Stimulated activated CD4-positive, alpha-beta T cell treated with anti-CD3 and anti-CD28 coated beads, Interleukin-4, amount 100 ng/mL, for 24 hours (primary cell): Measurements from ENCODE around the gene PTPRN2.

ENCODE experiments used
- DNase-seq: peaks from one replicate; pipeline ENCODE4 v3.0.0-alpha.2; 2020

PTPRN2 gene

GRCh38 chr7:158270856-158271413 lies 316.7 kb downstream of the PTPRN2 start:
- DNase-seq, result no peak

GRCh38 chr7:158270106-158270775 lies 317.4 kb downstream of the PTPRN2 start:
- DNase-seq, result no peak

- DNase-seq, result no peak
Observed at GRCh38 chr7:158268816-158269535, 318.6 kb downstream of the PTPRN2 start.

- no peak for DNase-seq
Observed at GRCh38 chr7:158267742-158268435, 319.7 kb downstream of the PTPRN2 start.

GRCh38 chr7:158266817-158267741 lies 320.5 kb downstream of the PTPRN2 start:
- DNase-seq, result no peak

- DNase-seq, result no peak
Observed at GRCh38 chr7:158266426-158266816, 321.2 kb downstream of the PTPRN2 start.

GRCh38 chr7:158265743-158266080 lies 321.9 kb downstream of the PTPRN2 start:
- DNase-seq, result no peak

- no peak for DNase-seq
Observed at GRCh38 chr7:158264881-158265742, 322.5 kb downstream of the PTPRN2 start.

- DNase-seq, result no peak
Observed at GRCh38 chr7:158263964-158264748, 323.5 kb downstream of the PTPRN2 start.

- DNase-seq, result no peak
Observed at GRCh38 chr7:158263110-158263963, 324.3 kb downstream of the PTPRN2 start.

- no peak for DNase-seq
Observed at GRCh38 chr7:158262284-158263109, 325.1 kb downstream of the PTPRN2 start.

GRCh38 chr7:158261362-158262235 lies 326.0 kb downstream of the PTPRN2 start:
- DNase-seq, result no peak

GRCh38 chr7:158260567-158261361 lies 326.9 kb downstream of the PTPRN2 start:
- DNase-seq, result no peak

GRCh38 chr7:158259671-158260418 lies 327.8 kb downstream of the PTPRN2 start:
- DNase-seq, result no peak

- DNase-seq, result no peak
Observed at GRCh38 chr7:158259141-158259540, 328.5 kb downstream of the PTPRN2 start.
